Measurements from ENCODE around the gene LAMB4. TPM values are rescaled to one million over a fixed set of nuclear protein-coding genes. Genes with fewer than 3 reads are reported as not detected.

Gene LAMB4
- total and polyA plus RNA-seq, 2 of the 4 experiments (the other 2 are of a cell fraction): 0.12 to 0.18 TPM

- H2BK15ac ChIP-seq (ENCODE audit: low read depth, low read length): no peak overlapping the region
- no peak overlapping the region for H3K4me2 ChIP-seq (ENCODE audit: low read depth, low read length)
- no peak overlapping the region for H3K18ac ChIP-seq (ENCODE audit: low read depth, low read length)
- H4K8ac ChIP-seq (ENCODE audit: low read depth in 2 of 2, low read length in 2 of 2): no peak overlapping the region
- H3K9ac ChIP-seq (ENCODE audit: low read depth, low read length): no peak overlapping the region
- intact Hi-C loops (cut with micrococcal nuclease): no loop called here
- H3K79me1 ChIP-seq (ENCODE audit: low read depth in 1 of 2, low read length in 2 of 2): no peaks in the 10 kb centered on the region
- in situ Hi-C loops (cut with MboI; ENCODE audit: low sequenced_read_pairs): no loop called here
- DNase-seq (no peak), ATAC-seq (ENCODE audit: low read depth) (no peak)
- H2AFZ ChIP-seq (replicated peaks; ENCODE audit: low read length, poor library complexity): no peak overlapping the region
- no peak overlapping the region for H3K4ac ChIP-seq (ENCODE audit: low read depth, low read length)
- ChIA-PET CTCF (interaction anchor here (0.7 to 1.1 kb wide), 2 partner anchors 32 to 65 kb away, joined by 4 read pairs; no protein-coding TSS in a partner anchor), POLR2A (ENCODE audit: unreplicated experiment) (no interaction called here)
- H3K14ac ChIP-seq (replicated peaks; ENCODE audit: low read depth, low read length): no peak overlapping the region
- 80% methylated on average over 1 of the region's 6 CpGs; no CpG with 5 or more reads in 1 of the 2 experiments for WGBS, 2 experiments (ENCODE audit: extremely low coverage in 2 of 2, insufficient read length in 1 of 2)
- no peak overlapping the region for H2AK9ac ChIP-seq (replicated peaks; ENCODE audit: low read depth, low read length, poor library complexity)
- no peaks in the 10 kb centered on the region for H3K9me1 ChIP-seq (ENCODE audit: insufficient read depth, low read length)
- no peak overlapping the region for H2BK120ac ChIP-seq (ENCODE audit: low read depth, low read length)
- H3K36me3 ChIP-seq (ENCODE audit: control insufficient read depth, insufficient read depth, low read length): no peaks in the 10 kb centered on the region
- no peak overlapping the region for H2AK5ac ChIP-seq (ENCODE audit: low read depth, low read length)
- H4K91ac ChIP-seq (ENCODE audit: insufficient read depth, low read depth, low read length): no peak overlapping the region
- BruUV-seq (replicated peaks): no TSS peak
- no peak overlapping the region for H4K5ac ChIP-seq (ENCODE audit: low read depth, low read length)
- no peak overlapping the region for H3K27ac ChIP-seq (ENCODE audit: insufficient read depth, low read length)
- dilution Hi-C loops (cut with HindIII; ENCODE audit: low sequenced_read_pairs, unreplicated experiment): no loop called here
- H2BK20ac ChIP-seq (ENCODE audit: low read depth, low read length): no peak overlapping the region
- peak; percentile 29; the same call in 1 of the 2 replicates for TF ChIP-seq CTCF (conservative IDR thresholded peaks at IDR 0.05; ENCODE audit: low read depth, low read length)
- TF ChIP-seq POLR2A (IDR thresholded peaks at IDR 0.05; ENCODE audit: low read depth, low read length): no peak
- no peak overlapping the region for H2BK5ac ChIP-seq (ENCODE audit: low read depth, low read length, poor library complexity, severe bottlenecking)
- H3K4me1 ChIP-seq (ENCODE audit: control insufficient read depth, insufficient read depth, low read length): no peaks in the 10 kb centered on the region
- H4K20me1 ChIP-seq (ENCODE audit: insufficient read depth, low read length): no peaks in the 10 kb centered on the region
- H3K56ac ChIP-seq (ENCODE audit: extremely low read depth, insufficient read depth, low read length): no peak overlapping the region
- no peaks in the 10 kb centered on the region for H3K27me3 ChIP-seq (ENCODE audit: control insufficient read depth, insufficient read depth, low read length)
- no peak overlapping the region for H3K4me3 ChIP-seq (ENCODE audit: insufficient read depth, low read depth, low read length)
- no peaks in the 10 kb centered on the region for H3K9me3 ChIP-seq (ENCODE audit: control insufficient read depth, insufficient read depth, low read length)
- H3K23ac ChIP-seq (ENCODE audit: low read depth, low read length): no peak overlapping the region
These were observed 15.9 kb downstream of the LAMB4 start for GRCh38 chr7:108114117-108114841.
